ENCODE data around the gene NEO1. TPM values are rescaled to one million over a fixed set of nuclear protein-coding genes. Genes with fewer than 3 reads are reported as not detected.

Gene NEO1
- polyA plus RNA-seq, 1 donor from 2014 or later = 57.0 TPM

- Histone ChIP-seq H2AFZ (ENCODE audit: low read depth, low read length) (no peak overlapping the region), H3K4me2 (ENCODE audit: low read length) (no peak overlapping the region), H3K9me2 (ENCODE audit: insufficient read depth, low read length) (no peaks in the 10 kb centered on the region), H3K9ac (ENCODE audit: low read length) (no peak overlapping the region), H3F3A (ENCODE audit: insufficient read depth, low read length, poor library complexity, severe bottlenecking) (no peaks in the 10 kb centered on the region), H3K27ac (ENCODE audit: low read length) (no peak overlapping the region), H3K4me3 (ENCODE audit: low read length) (no peak overlapping the region), H3K79me2 (replicated peaks; ENCODE audit: insufficient read depth, low read length) (no peaks in the 10 kb centered on the region), H3K36me3 (ENCODE audit: insufficient read depth, low read length) (no peaks in the 10 kb centered on the region), H3K27me3 (ENCODE audit: insufficient read depth, low read depth, low read length) (no peaks in the 10 kb centered on the region), H4K20me1 (ENCODE audit: insufficient read depth) (no peaks in the 10 kb centered on the region), H3K9me3 (ENCODE audit: low read length) (no peaks in the 10 kb centered on the region)
- TF ChIP-seq TAF1 (IDR thresholded peaks at IDR 0.05; ENCODE audit: low read depth) = no peak
- TF ChIP-seq EZH2 (IDR thresholded peaks at IDR 0.05; ENCODE audit: borderline replicate concordance, insufficient read depth, low read length, poor library complexity, severe bottlenecking) = no peak
- TF ChIP-seq EP300 (conservative IDR thresholded peaks at IDR 0.05; ENCODE audit: poor library complexity, severe bottlenecking) = no peak
- no peak for TF ChIP-seq POLR2AphosphoS5 (IDR thresholded peaks at IDR 0.05)
These were observed 278.2 kb downstream of the NEO1 start for GRCh38 chr15:73330206-73331051.

- H3K27me3 ChIP-seq (ENCODE audit: insufficient read depth, low read depth, low read length) = no peaks in the 10 kb centered on the region
- H3K9me3 ChIP-seq (ENCODE audit: low read length) = no peaks in the 10 kb centered on the region
- H3K9me2 ChIP-seq (ENCODE audit: insufficient read depth, low read length) = no peaks in the 10 kb centered on the region
- no peak overlapping the region for H2AFZ ChIP-seq (ENCODE audit: low read depth, low read length)
- H3K4me2 ChIP-seq (ENCODE audit: low read length) = no peak overlapping the region
- H3K27ac ChIP-seq (ENCODE audit: low read length) = no peak overlapping the region
- no peaks in the 10 kb centered on the region for H3K79me2 ChIP-seq (replicated peaks; ENCODE audit: insufficient read depth, low read length)
- no peak overlapping the region for H3K9ac ChIP-seq (ENCODE audit: low read length)
- H3K4me3 ChIP-seq (ENCODE audit: low read length) = no peak overlapping the region
- no peaks in the 10 kb centered on the region for H3K36me3 ChIP-seq (ENCODE audit: insufficient read depth, low read length)
- TF ChIP-seq EZH2 (IDR thresholded peaks at IDR 0.05; ENCODE audit: borderline replicate concordance, insufficient read depth, low read length, poor library complexity, severe bottlenecking) (no peak), RAD21 (conservative IDR thresholded peaks at IDR 0.05) (no peak), REST (IDR thresholded peaks at IDR 0.05; ENCODE audit: borderline replicate concordance) (no peak), EP300 (conservative IDR thresholded peaks at IDR 0.05; ENCODE audit: poor library complexity, severe bottlenecking) (no peak), CTCF (IDR thresholded peaks at IDR 0.05; ENCODE audit: poor library complexity, severe bottlenecking) (no peak), SMC3 (conservative IDR thresholded peaks at IDR 0.05; ENCODE audit: poor library complexity) (no peak), MXI1 (conservative IDR thresholded peaks at IDR 0.05; ENCODE audit: poor library complexity, severe bottlenecking) (no peak), TAF1 (IDR thresholded peaks at IDR 0.05; ENCODE audit: low read depth) (no peak), POLR2AphosphoS5 (IDR thresholded peaks at IDR 0.05) (no peak)
- no peaks in the 10 kb centered on the region for H4K20me1 ChIP-seq (ENCODE audit: insufficient read depth)
- H3F3A ChIP-seq (ENCODE audit: insufficient read depth, low read length, poor library complexity, severe bottlenecking) = no peaks in the 10 kb centered on the region
These were observed 279.2 kb downstream of the NEO1 start for GRCh38 chr15:73331501-73331900.

Data from neural cell (in vitro differentiated cells).